ENCODE measurements around the gene DDIT4L.

GRCh38 chr4:100174985-100175383 is 15.3 kb downstream of the DDIT4L start:
- TF ChIP-seq CTCF (IDR thresholded peaks at IDR 0.05) (no peak), POLR2A (IDR thresholded peaks at IDR 0.05) (no peak), POLR2AphosphoS5 (IDR thresholded peaks at IDR 0.05; ENCODE audit: insufficient read depth in 1 of 2, low read depth in 1 of 2) (no peak)
